H1 (cell line): ENCODE results near the gene GPC4. TPM values are rescaled to one million over a fixed set of nuclear protein-coding genes. Genes with fewer than 3 reads are reported as not detected.

Source experiments
- CTCF ChIA-PET: fragments of 300-600 bp; sonication (Branson Sonifier 250); formaldehyde crosslinking; loops from one replicate; lab custom pipeline; 2021; ENCODE audit not compliant: partially characterized antibody; lab: Charles Lee
- POLR2A ChIA-PET: fragments of 300-600 bp; sonication (Branson Sonifier 250); formaldehyde crosslinking; loops from one replicate; lab custom pipeline; 2021; ENCODE audit warnings: inconsistent platforms; ENCODE audit not compliant: partially characterized antibody; lab: Charles Lee
- DNase-seq, 2 experiments: peaks; one replicate each; pipeline versions ENCODE4 v3.0.0 to v3.0.0-alpha.2; 2010 to 2022; ENCODE audit warnings: low spot score in 2 of 2, low read depth in 1 of 2, mixed read lengths in 1 of 2
- FAIRE-seq: peaks from 2 replicates; lab custom pipeline; 2011; peaks lifted over from hg19 to GRCh38; lab: Jason Lieb, UNC
- H2AFZ ChIP-seq: 2 replicates; pipeline ENCODE4 v1.8.1; 2012; ENCODE audit warnings: low read length, inconsistent platforms
- H2AK5ac ChIP-seq: 2 replicates; pipeline ENCODE4 v1.6.1; 2013; ENCODE audit warnings: low read depth, low read length
- H2BK120ac ChIP-seq: replicated peaks from 2 replicates; pipeline ENCODE3; 2013; ENCODE audit warnings: low read depth, low read length, inconsistent platforms
- H2BK12ac ChIP-seq: 2 replicates; pipeline ENCODE4 v1.6.1; 2013; ENCODE audit warnings: low read depth, low read length
- H2BK15ac ChIP-seq: 2 replicates; pipeline ENCODE4 v1.6.1; 2013; ENCODE audit warnings: low read length
- H2BK20ac ChIP-seq: 2 replicates; pipeline ENCODE4 v1.6.1; 2013; ENCODE audit warnings: low read length
- H2BK5ac ChIP-seq: 2 replicates; pipeline ENCODE4 v1.6.1; 2013; ENCODE audit warnings: low read depth, low read length
- H3K14ac ChIP-seq: 2 replicates; pipeline ENCODE4 v1.6.1; 2013; ENCODE audit warnings: inconsistent platforms; ENCODE audit not compliant: insufficient read length
- H3K18ac ChIP-seq: 2 replicates; pipeline ENCODE4 v1.6.1; 2013; ENCODE audit warnings: low read length; ENCODE audit errors: extremely low read depth
- H3K23ac ChIP-seq: 2 replicates; pipeline ENCODE4 v1.6.1; 2013; ENCODE audit warnings: inconsistent platforms; ENCODE audit not compliant: insufficient read length
- H3K23me2 ChIP-seq: 2 replicates; pipeline ENCODE4 v1.6.1; 2013; ENCODE audit warnings: low read depth, low read length
- H3K27ac ChIP-seq: 2 replicates; pipeline ENCODE4 v1.6.1; 2011; ENCODE audit warnings: low read depth, low read length, inconsistent platforms
- H3K27me3 ChIP-seq, 4 experiments: replicated peaks in 1 of 4; 1 replicate in 1 of 4; 2 replicates in 3 of 4; pipeline versions ENCODE4 v1.6.1 to v1.8.1; 2011 to 2013; ENCODE audit warnings: low read length in 3 of 4, mild to moderate bottlenecking in 3 of 4, inconsistent platforms in 2 of 4, mixed read lengths in 2 of 4, moderate library complexity in 1 of 4; ENCODE audit not compliant: control insufficient read depth in 3 of 4, insufficient read depth in 3 of 4; ENCODE audit errors: extremely low read depth in 1 of 4
- H3K36me3 ChIP-seq, 4 experiments: 2 replicates each; pipeline versions ENCODE4 v1.6.1 to v1.8.1; 2011 to 2013; ENCODE audit warnings: mild to moderate bottlenecking in 4 of 4, low read length in 3 of 4, moderate library complexity in 2 of 4, control low read depth in 1 of 4, inconsistent platforms in 1 of 4; ENCODE audit not compliant: insufficient read depth in 4 of 4, control insufficient read depth in 2 of 4
- H3K4ac ChIP-seq: replicated peaks from 2 replicates; pipeline ENCODE3; 2013; ENCODE audit warnings: low read length, low read depth, mixed read lengths, inconsistent platforms; ENCODE audit not compliant: insufficient read length
- H3K4me1 ChIP-seq, 4 experiments: replicated peaks in 1 of 4; 1 replicate in 1 of 4; 2 replicates in 3 of 4; pipeline versions ENCODE4 v1.6.1 to v1.8.1; 2011 to 2013; ENCODE audit warnings: low read length in 3 of 4, inconsistent platforms in 2 of 4, mixed read lengths in 1 of 4; ENCODE audit not compliant: insufficient read depth in 4 of 4, control insufficient read depth in 3 of 4
- H3K4me2 ChIP-seq, 2 experiments: 2 replicates each; pipeline versions ENCODE4 v1.6.1 to v1.8.1; 2011 to 2013; ENCODE audit warnings: low read depth in 2 of 2, low read length in 2 of 2, control low read depth in 1 of 2, inconsistent platforms in 1 of 2, mild to moderate bottlenecking in 1 of 2; ENCODE audit not compliant: insufficient read depth in 1 of 2
- H3K4me3 ChIP-seq, 4 experiments: fragments of 200-600, 300-600 bp in 1 of 4; sonication (generic), shearing (Covaris generic), sonication (Bioruptor Twin) in 1 of 4; 2 replicates each; pipeline versions ENCODE4 v1.5.1 to v1.8.1; 2011 to 2016; ENCODE audit warnings: low read length in 4 of 4, low read depth in 3 of 4, control low read depth in 2 of 4, inconsistent platforms in 2 of 4, mild to moderate bottlenecking in 2 of 4, mixed read lengths in 1 of 4, moderate library complexity in 1 of 4; ENCODE audit not compliant: insufficient read depth in 2 of 4; ENCODE audit errors: extremely low read depth in 1 of 4
- H3K56ac ChIP-seq: replicated peaks from 2 replicates; pipeline ENCODE3; 2013; ENCODE audit warnings: low read depth, mild to moderate bottlenecking, mixed read lengths, low read length, inconsistent platforms; ENCODE audit not compliant: insufficient read length
- H3K79me1 ChIP-seq: 2 replicates; pipeline ENCODE4 v1.6.1; 2013; ENCODE audit warnings: low read depth, low read length, control low read depth
- H3K79me2 ChIP-seq, 2 experiments: 2 replicates each; pipeline versions ENCODE4 v1.6.1 to v1.8.1; 2012 to 2013; ENCODE audit warnings: low read length in 2 of 2, mild to moderate bottlenecking in 2 of 2, inconsistent platforms in 1 of 2; ENCODE audit not compliant: insufficient read depth in 2 of 2, control insufficient read depth in 1 of 2
- H3K9ac ChIP-seq, 4 experiments: replicated peaks in 1 of 4; 1 replicate in 1 of 4; 2 replicates in 3 of 4; pipeline versions ENCODE4 v1.6.1 to v1.8.1; 2011 to 2013; ENCODE audit warnings: low read depth in 3 of 4, low read length in 3 of 4, control low read depth in 2 of 4, mild to moderate bottlenecking in 2 of 4, moderate library complexity in 2 of 4, inconsistent platforms in 1 of 4; ENCODE audit errors: extremely low read depth in 1 of 4
- H3K9me3 ChIP-seq, 2 experiments: 2 replicates each; pipeline versions ENCODE4 v1.6.1 to v1.8.1; 2012 to 2013; ENCODE audit warnings: mild to moderate bottlenecking in 2 of 2, moderate library complexity in 2 of 2, control low read depth in 1 of 2, inconsistent platforms in 1 of 2, low read depth in 1 of 2, low read length in 1 of 2, mixed read lengths in 1 of 2; ENCODE audit not compliant: insufficient read depth in 2 of 2
- H4K20me1 ChIP-seq, 2 experiments: replicated peaks in 1 of 2; 2 replicates each; pipeline versions ENCODE3 to v1.8.1; 2011 to 2013; ENCODE audit warnings: inconsistent platforms in 2 of 2, low read length in 2 of 2, mild to moderate bottlenecking in 1 of 2; ENCODE audit not compliant: insufficient read depth in 2 of 2, control insufficient read depth in 1 of 2
- H4K5ac ChIP-seq: 2 replicates; pipeline ENCODE4 v1.6.1; 2013; ENCODE audit warnings: low read length, low read depth, mixed read lengths, inconsistent platforms; ENCODE audit not compliant: insufficient read length
- H4K8ac ChIP-seq: 2 replicates; pipeline ENCODE4 v1.8.0; 2013; ENCODE audit warnings: mild to moderate bottlenecking, moderate library complexity, low read length, inconsistent platforms; ENCODE audit not compliant: insufficient read depth; ENCODE audit errors: extremely low read depth
- H4K91ac ChIP-seq: replicated peaks from 2 replicates; pipeline ENCODE3; 2013; ENCODE audit warnings: low read length, mixed read lengths, inconsistent platforms; ENCODE audit not compliant: insufficient read length
- CBX5 ChIP-seq: fragments of 300-800, 300-1000 bp; sonication (generic); IDR thresholded peaks from 2 replicates; pipeline ENCODE4 v1.7.1; 2016; ENCODE audit warnings: antibody characterized with exemption, low read length, low read depth
- CHD2 ChIP-seq: IDR thresholded peaks from 2 replicates; pipeline ENCODE4 v1.6.1; 2012; ENCODE audit warnings: low read length, improper control_type of control experiment
- CREB1 ChIP-seq: IDR thresholded peaks from 2 replicates; pipeline ENCODE4 v1.6.1; 2012; ENCODE audit warnings: inconsistent platforms
- EGR1 ChIP-seq: IDR thresholded peaks from 2 replicates; pipeline ENCODE4 v1.6.1; 2011; ENCODE audit warnings: low read depth, low read length, borderline replicate concordance
- HDAC6 ChIP-seq: IDR thresholded peaks from one replicate; pipeline ENCODE4 v1.7.1; 2012; ENCODE audit warnings: low read depth, mild to moderate bottlenecking, inconsistent platforms, low read length, moderate library complexity
- MAFK ChIP-seq: IDR thresholded peaks from 2 replicates; pipeline ENCODE4 v1.6.1; 2012; ENCODE audit warnings: low read depth, mild to moderate bottlenecking, improper control_type of control experiment, low read length
- NANOG ChIP-seq: IDR thresholded peaks from 2 replicates; pipeline ENCODE4 v1.6.1; 2011; ENCODE audit warnings: low read length, low read depth, mild to moderate bottlenecking, inconsistent platforms; ENCODE audit not compliant: insufficient read depth, poor library complexity, severe bottlenecking
- PHF8 ChIP-seq: fragments of 200-600 bp; sonication (generic); conservative IDR thresholded peaks from 2 replicates; pipeline ENCODE4 v1.7.1; 2012; ENCODE audit warnings: low read depth, mild to moderate bottlenecking, inconsistent platforms, low read length, moderate library complexity
- SIX5 ChIP-seq: IDR thresholded peaks from 2 replicates; pipeline ENCODE4 v1.6.1; 2011; ENCODE audit warnings: mild to moderate bottlenecking, low read depth, low read length
- SP1 ChIP-seq: IDR thresholded peaks from 2 replicates; pipeline ENCODE4 v1.6.1; 2011; ENCODE audit warnings: low read depth, low read length
- TAF7 ChIP-seq: optimal IDR thresholded peaks from 2 replicates; pipeline ENCODE3; 2011; ENCODE audit warnings: low read depth, mild to moderate bottlenecking, inconsistent platforms, low read length, moderate library complexity, borderline replicate concordance
- ZNF274 ChIP-seq: IDR thresholded peaks from 2 replicates; pipeline ENCODE4 v1.7.0; 2012; ENCODE audit warnings: low read length, borderline replicate concordance; ENCODE audit errors: extremely low read depth
- WGBS, 2 experiments: shearing (Covaris generic) in 1 of 2; methylation state at CpG; one replicate each; pipeline versions ENCODE4 v1.1.6 to v1.1.7; 2013 to 2015; ENCODE audit warnings: low lambda C conversion rate in 2 of 2, mixed read lengths in 2 of 2, inconsistent platforms in 1 of 2, low coverage in 1 of 2, missing lambda C conversion rate in 1 of 2; ENCODE audit not compliant: insufficient replicate concordance in 2 of 2, insufficient coverage in 1 of 2, insufficient read length in 1 of 2; ENCODE audit errors: extremely low coverage in 1 of 2, missing lambda C conversion rate in 1 of 2; 5-methylcytosine and 5-hydroxymethylcytosine counted together
- polyA plus RNA-seq, 7 experiments: library from polyadenylated mRNA; depleted of rRNA in 3 of 7; stranded (reverse) in 5 of 7; unstranded in 2 of 7; fragments of >200 nt in 5 of 7; fragments of 200-250 nt in 2 of 7; gene quantifications; 1 replicate in 5 of 7; 2 replicates in 1 of 7; 4 replicates in 1 of 7; pipeline versions ENCODE4 v1.2.1 to v1.2.3, GENCODE V29; 2011 to 2013; ENCODE audit warnings: missing spikeins in 2 of 7, mixed read lengths in 2 of 7
- total RNA-seq: library from RNA; stranded (reverse); fragmentation: NEBNext Ultra II Directional; extraction: Animal tissue kit (Norgen Biotek cat#: 25700); gene quantifications from 2 replicates; pipeline ENCODE4 v1.2.1, GENCODE V29; 2021

GPC4 gene
- total and polyA plus RNA-seq, 2 of the 8 experiments (the other 6 are each of a cell fraction or from before 2014, with no cell fraction given): 46.8 to 230 TPM

DNA sequence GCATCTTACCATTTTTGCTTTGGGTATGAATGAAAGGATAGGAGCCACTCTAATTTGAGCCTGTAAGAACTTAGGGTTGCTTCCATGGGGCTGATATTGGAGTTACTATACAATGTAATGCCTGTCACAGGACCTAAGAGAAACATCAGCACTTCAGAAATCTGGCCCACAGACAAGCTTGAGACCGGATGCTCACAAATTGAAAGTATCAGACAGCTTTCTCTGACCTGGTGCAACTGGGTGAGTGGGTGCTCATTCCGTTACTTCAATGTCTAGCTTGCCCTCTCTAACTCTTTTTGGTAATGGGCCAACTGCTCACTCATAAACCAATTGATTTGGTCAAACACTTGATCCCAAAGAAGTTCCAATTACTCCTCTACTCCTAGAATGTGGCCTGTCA lies 62.1 kb downstream of the GPC4 start:
- Histone ChIP-seq H3K14ac (no peak overlapping the region), H3K9me3 (no peaks in the 10 kb centered on the region), H3K23me2 (no peaks in the 10 kb centered on the region), H2BK5ac (no peak overlapping the region), H2AFZ (no peak overlapping the region), H3K4me2 (no peak overlapping the region), H3K23ac (no peak overlapping the region), H3K4ac (no peak overlapping the region), H4K8ac (no peak overlapping the region), H3K27ac (no peak overlapping the region), H3K18ac (no peak overlapping the region), H2BK20ac (no peak overlapping the region), H4K5ac (no peak overlapping the region), H2BK12ac (no peak overlapping the region), H2BK15ac (no peak overlapping the region)
- DNase-seq (no peak), FAIRE-seq (peak; percentile 24)
- TF ChIP-seq CBX5 (no peak), HDAC6 (no peak), TAF7 (no peak), ZNF274 (no peak), CREB1 (no peak), NANOG (no peak), CHD2 (no peak), EGR1 (no peak), SIX5 (no peak), MAFK (no peak), SP1 (no peak), PHF8 (no peak)
- TF ChIP-seq, all 59 proteins: peak for 0
- H3K79me1 ChIP-seq: no peaks in the 10 kb centered on the region
- H4K91ac ChIP-seq: no peak overlapping the region
- POLR2A ChIA-PET: interaction anchor here (0.8 kb wide), 1 partner anchor 10 kb away, joined by 3 read pairs; no protein-coding TSS in a partner anchor
- H3K36me3 ChIP-seq: peaks cover 0 to 7% (median 0%) of the 10 kb centered on the region in 4 experiments; a peak in 2 of 8 replicates
- CTCF ChIA-PET: no interaction called here
- no peak overlapping the region for H2AK5ac ChIP-seq
- H3K4me1 ChIP-seq: peaks cover 4 to 10% (median 6%) of the 10 kb centered on the region in 4 experiments; a peak in 5 of 7 replicates
- 95% methylated on average over 2 of the region's 2 CpGs; no CpG with 5 or more reads in 1 of the 2 experiments for WGBS, 2 experiments
- H3K56ac ChIP-seq: no peak overlapping the region
- H2BK120ac ChIP-seq: no peak overlapping the region
- peaks cover 10 to 14% of the 10 kb centered on the region in 2 experiments for H4K20me1 ChIP-seq
- H3K9ac ChIP-seq: no peak overlapping the region
- no peaks in the 10 kb centered on the region for H3K27me3 ChIP-seq
- H3K4me3 ChIP-seq: no peak overlapping the region
- peaks cover 0 to 95% of the 10 kb centered on the region in 2 experiments; a peak in 3 of 4 replicates for H3K79me2 ChIP-seq
